GM18868 (cell line): Measurements from ENCODE around the gene DEK.
"Not testable (repeated sequence)": the region's sequence is repeated elsewhere in the genome, so short reads cannot be mapped to it uniquely, and the experiment has no call there.

ENCODE experiments used
- ATAC-seq: cut with Tn5 transposase; IDR thresholded peaks from one replicate; pipeline ENCODE4 v1.9.1; 2021; ENCODE audit warnings: mild to moderate bottlenecking, moderate library complexity; ENCODE audit not compliant: unreplicated experiment

DEK gene

DNA sequence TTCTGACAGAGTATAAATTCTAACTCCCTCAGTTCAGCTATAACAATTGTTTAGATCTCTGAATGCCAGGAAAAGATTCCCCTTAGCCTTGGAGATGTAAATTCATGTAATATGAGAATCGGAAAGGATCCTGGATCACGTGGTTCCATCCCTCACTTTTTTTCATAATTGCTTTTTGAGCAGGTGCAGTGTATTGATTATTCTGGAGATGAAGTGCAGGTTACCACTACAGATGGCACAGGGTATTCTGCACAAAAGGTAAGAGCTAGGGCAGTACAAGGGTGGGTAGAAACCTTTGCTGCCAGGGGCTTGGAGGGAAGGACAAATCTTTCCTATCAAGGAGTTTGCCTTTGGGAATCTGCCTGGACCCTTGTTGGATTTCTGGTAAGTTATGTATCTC is 56.4 kb downstream of the DEK start:
- ATAC-seq, result no peak

DNA sequence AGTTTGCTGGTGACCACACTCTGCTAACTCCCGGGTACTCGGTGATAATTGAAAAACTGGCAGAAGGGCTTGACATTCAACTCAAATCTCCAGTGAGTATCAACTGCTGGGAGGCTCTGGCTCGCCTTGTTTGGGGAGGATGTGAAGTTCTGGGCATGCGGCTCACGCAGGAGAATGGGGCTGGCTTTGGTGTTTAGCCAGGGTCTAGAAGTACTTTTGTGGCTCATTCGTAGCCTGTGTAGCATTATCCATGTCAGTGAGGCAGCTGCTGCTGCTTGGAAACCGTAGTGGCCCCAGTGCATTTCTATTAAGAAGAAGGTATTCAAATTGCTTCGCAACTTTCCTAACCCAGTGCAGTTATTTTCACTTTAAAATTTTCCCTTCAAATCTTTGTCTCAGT is 56.9 kb downstream of the DEK start:
- ATAC-seq, result no peak

DNA sequence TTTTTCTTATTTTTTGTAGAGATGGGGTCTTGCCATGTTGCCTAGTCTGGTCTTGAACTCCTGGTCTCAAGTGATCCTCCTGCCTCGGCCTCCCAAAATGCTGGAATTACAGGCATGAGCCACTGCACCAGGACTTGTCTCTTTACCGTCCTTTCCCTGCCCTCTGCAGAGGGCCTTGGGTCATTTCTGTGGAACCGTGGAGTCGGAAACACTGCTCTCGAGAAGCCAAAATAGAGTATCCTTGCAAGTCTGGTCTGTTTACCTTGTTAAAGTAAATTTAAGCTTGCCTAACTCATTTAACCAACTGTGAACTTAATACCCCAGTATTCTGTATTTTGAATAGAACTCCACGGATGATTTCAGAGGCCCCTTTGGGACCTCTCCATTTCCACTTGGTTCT is 57.7 kb downstream of the DEK start:
- no peak for ATAC-seq

DNA sequence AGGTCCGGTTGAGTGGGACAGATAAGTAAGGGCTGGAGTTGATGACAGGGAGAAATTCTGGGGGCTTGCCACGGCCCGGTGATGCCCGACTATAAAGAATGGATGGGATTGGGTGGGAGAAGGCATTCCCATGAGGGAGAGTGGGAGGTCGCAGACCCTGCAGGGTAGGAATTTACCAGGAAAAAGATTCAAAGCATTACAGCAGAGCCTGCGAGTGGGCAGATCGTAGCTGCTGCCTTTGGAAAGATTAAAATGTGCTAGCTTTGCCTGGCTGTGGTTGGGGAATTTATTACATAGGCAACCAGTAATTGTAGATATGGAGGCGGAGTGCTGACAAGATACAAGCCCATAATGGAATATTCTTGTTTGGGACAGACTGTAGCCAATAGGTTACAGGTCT is 59.6 kb downstream of the DEK start:
- no peak for ATAC-seq

DNA sequence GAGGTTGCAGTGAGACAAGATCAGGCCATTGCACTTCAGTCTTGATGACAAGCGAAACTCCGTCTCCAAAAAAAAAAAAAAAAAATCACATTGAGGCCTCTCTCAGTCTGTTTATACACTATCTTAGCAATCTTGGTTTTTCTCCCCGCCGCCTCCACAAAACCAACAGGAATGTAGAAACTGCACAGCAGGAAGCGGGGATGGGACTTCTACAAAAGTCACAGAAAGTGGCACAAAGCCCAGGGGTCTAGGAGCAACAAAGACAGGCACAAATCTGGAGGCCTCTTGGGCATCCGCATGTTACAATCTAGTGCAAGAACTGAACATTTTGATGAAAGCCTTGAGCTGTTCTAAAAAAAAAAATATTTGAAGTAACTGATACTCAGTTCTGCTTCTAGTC is 60.5 kb downstream of the DEK start:
- ATAC-seq, result no peak

DNA sequence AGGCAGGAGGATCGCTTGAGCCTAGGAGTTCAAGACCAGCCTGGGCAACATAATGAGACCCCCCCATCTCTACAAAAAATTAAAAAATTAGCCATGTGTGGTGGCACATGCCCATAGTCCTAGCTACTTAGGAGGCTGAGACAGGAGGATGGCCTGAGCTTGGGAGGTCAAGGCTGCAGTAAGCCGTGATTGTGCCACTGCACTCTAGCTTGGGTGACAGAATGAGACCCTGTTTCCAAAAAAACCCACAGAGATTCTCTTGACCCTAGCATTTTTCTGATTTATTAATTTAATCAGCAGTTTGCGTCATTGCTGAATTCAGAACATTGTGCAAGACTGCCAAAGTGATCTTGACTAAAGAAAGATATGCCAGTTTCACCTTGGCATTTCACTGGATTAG is 72.3 kb downstream of the DEK start:
- ATAC-seq, result no peak

DNA sequence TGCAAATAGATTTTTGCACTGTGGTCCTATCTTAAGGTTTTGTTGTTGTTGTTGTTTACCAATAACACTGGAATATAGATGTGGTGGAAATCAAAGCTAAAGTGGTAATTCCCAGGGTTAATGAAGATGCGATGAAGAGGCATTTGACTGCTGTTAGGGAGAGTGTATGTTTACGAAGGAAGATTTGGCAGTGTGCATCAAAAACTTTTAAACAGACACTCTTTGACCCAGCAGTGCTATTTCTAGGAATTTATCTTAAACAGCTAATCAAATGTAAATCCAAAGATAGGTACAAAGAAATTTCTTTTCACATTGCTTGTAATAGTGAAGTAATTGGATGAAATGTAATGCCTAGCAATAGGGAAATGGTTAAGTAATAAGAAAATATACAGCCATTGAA is 75.1 kb downstream of the DEK start:
- no peak for ATAC-seq

DNA sequence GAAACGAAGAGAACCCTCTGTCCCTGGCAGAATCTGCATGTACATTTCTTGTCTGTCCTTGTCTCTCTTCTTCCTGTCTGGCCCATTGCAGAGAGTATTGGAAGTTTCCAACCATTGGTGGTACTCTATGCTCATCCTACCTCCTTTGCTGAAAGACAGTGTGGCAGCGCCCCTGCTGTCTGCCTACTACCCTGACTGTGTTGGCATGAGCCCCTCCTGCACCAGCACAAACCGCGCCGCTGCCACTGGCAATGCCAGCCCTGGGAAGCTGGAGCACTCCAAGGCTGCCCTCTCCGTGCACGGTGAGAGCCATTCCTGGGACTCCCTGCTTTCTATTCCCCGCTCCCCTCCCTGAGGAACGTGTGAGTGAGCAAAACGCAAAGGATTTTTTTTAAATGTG is 76.6 kb downstream of the DEK start:
- ATAC-seq, result no peak

DNA sequence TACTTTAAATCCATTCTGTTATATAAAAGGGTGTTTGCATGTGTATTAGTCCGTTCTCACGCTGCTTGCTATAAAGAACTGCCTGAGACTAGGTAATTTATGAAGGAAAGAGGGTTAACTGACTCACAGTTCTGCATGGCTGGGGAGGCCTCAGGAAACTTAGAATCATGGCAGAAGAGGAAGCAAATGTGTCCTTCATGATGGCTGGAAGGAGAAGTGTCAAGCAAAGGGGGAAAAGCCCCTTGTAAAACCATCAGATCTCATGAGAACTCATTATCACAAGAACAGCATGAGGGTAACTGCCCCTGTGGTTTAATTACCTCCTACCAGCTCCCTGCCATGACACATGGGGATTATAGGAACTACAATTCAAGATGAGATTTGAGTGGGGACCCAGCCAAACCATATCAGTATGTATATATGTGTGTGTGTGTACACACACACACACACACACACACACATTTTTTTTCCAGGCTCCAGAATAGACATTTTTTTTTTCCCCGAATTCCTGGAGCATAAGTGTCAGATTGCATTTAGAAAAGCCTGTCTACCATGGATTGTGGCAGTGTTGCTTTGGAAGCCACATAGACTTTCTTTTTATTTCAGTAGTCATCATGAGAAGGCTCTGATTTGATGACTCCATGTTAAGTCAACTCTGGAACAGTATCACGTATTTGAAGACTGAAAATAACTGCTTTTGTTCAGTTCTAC is 77.6 kb downstream of the DEK start:
- ATAC-seq, result peak; percentile 67

DNA sequence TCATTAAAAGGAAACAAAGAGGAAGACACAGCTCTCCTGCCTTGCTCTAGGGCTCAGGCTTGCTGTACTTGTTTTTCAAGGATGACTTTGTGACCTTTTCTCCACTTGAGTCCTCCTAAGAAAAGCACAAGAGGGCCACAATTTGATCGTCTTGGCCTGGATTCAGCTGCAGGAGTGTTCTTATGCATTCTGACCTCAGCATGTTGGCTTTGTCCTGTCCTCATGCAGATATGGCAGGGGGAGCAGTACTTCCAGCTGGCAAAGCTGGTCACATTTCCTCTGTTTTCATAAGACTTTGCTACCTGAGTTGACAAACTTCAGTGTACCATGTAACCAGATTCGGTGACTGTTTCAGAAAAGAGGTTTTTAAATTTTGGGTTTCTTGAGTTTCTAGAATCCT is 78.3 kb downstream of the DEK start:
- peak; percentile 45 for ATAC-seq

DNA sequence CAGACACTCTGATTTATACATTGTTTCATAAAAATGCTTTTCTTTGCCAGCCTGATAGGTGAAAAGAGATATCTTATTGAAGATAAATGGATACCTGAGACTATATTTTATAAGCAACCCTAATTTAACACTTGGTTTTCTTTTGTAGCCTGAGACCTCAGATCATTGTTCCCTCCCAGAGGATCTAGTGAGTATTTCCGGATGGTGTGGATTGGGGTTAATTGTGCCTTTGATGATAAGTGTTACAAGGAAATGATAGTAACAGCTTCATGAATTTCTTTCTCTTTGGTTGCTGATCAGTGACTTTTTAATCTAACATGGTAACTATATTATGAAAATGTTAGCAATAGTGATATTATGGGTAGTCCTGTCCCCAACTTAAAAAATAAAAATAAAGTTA is 78.7 kb downstream of the DEK start:
- ATAC-seq, result no peak

DNA sequence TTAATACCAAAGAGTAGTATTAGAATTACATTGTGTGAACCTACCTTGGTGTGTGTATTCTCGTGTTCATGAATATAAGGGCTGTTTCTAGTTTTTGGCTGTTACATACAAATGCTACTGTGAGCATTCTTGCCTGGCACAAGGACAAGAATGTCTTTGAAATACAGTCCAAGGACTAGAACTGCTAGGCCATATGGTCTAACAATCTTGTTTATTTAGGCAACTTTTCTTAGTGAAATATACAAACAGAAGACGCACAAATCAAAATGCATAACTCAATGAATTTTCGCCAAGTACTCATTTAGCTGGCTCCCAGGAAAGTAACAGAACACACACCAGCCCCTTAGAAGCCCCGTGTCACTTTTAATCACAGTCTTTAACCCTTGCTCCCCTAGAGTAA is 80.6 kb downstream of the DEK start:
- ATAC-seq, result no peak

DNA sequence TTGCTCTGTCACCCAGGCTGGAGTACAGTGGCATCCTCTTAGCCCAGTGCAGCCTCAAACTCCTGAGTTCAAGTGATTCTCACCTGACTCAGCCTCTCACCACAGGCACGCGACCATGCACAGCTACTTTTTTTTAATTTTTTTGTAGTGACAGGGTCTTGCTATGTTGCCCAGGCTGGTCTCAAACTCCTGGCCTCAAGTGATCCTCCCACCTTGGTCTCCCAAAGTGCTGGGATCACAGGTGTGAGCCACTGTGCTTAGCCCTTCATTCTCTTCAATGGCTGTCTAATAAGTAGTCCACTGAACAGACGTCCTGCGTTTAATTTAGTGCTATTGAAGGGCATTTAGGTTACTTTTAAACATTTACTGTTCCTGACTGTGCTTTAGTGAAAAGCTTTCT is 81.8 kb downstream of the DEK start:
- no peak for ATAC-seq

DNA sequence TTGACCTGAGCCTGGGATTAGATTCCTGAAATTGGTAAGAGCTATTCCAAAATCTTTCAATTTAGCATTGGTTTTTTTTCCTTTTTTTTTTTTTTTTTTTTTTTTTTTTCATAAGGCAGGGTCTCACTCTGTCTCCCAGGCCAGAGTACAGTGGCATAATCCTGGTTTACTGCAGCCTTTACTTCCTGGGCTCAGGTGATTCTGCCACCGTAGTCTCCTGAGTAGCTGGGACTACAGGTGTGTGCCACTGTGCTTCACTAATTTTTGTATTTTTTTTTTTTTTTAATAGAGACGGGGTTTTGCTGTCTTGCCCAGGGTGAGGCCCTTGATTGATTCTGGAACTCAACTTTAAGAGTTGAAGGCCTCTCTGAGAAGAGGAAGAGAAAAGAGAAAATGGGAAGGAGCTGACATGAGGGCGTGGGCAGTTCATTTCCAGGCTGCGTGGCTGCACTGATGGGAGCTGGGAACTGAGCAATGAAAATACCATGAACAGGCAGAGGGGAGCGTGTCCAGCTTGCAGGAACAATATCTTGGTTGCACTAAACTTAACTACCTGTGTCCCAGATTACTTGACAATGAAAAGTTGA is 84.5 kb downstream of the DEK start:
- ATAC-seq, result no peak

DNA sequence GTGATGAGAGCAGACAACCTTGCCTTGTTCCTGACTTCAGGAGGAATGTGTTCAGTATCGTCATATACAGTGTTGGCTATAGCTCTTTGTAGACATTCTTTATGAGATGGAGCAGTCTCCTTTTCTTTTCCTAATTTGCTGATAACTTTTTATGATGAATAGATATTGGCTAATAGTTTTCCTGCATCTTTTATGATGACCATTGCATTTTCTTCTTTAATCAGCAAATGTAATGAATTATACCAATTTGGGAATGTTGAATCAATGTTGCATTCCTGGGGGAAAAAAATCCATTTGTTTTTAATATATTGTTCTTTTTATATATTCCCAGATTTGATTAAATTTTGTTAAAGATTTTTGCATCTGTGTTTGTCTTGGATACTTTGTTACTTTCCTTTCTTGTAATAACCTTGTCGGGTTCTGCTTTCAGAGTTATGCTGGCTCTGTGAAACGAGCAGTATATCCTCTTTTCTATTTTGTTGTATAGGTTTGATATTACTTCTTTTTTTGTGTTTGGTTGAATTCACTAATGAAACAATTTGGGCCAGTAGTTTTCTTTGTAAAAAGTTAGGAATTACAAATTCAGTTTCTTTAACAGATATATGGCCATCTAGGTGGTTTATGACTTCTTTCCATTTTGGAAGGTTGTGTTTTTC is 85.2 kb downstream of the DEK start:
- ATAC-seq, result no peak

DNA sequence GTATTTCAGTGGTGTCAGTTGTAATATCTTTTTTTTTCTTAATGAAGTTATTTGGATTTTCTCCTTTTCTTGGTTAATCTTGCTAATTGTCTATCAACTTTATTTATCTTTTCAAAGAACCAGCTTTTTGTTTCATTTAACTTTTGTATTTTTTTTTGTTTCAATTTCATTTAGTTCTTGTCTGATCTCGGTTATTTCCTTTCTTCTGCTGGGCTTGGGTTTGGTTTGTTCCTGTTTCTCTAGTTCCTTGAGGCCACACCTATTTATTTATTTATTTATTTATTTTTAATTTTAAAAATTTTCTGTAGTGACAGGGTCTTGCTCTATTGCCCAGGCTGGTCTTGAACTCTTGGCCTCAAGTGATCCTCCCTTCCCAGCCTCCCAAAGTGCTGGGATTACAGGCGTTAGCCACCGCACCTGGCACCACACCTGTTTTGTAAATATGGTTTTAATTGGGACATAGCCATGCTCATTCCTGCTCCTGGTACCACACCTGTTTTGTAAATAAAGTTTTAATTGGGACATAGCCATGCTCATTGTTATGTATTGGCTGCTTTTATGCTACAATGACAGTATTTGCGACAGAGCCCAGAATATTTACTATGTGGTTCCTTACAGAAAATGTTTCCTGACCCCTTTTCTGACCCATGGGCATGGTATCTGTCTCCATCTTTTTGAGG is 86.9 kb downstream of the DEK start:
- ATAC-seq, result no peak

DNA sequence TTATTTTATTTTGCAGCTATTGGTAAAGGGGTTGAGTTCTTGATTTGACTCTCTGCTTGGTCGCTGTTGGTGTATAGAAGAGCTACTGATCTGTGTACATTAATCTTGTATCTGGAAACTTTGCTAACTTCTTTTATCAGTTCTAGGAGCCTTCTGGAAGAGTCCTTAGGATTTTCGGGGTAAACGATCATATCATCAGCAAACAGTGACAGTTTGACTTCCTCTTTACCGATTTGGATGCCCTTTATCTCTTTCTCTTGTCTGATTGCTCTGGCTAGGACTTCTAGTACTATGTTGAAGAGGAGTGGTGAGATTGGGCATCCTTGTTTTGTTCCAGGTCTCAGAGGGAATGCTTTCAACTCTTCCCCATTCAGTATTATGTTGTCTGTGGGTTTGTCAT is 88.1 kb downstream of the DEK start:
- ATAC-seq, result not testable (repeated sequence)
